ENCODE data around the gene CHTOP.
A peak's percentile ranks its signal among the peaks of the same experiment; 100 is the strongest.

Gene CHTOP

DNA sequence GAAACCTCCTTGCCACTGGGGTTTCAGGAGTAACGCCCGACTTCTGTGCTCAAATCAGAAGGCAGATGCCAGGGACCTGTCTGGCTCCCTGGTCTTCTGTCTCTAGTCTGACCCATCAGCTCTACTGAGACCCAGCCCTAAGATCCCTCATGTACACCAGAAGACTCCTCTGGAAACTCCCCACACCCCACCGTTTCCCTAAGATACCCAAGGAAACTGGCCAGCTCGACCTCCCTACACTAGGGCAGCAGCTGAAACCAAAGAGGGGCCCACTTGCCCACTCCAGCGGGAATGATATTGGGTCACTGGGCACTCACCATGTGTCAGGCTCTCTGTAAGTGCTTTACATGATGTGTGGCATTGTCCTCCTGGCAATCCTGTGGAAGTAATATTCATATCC is 20.5 kb upstream of the CHTOP start:
- DNase-seq: no peak

DNA sequence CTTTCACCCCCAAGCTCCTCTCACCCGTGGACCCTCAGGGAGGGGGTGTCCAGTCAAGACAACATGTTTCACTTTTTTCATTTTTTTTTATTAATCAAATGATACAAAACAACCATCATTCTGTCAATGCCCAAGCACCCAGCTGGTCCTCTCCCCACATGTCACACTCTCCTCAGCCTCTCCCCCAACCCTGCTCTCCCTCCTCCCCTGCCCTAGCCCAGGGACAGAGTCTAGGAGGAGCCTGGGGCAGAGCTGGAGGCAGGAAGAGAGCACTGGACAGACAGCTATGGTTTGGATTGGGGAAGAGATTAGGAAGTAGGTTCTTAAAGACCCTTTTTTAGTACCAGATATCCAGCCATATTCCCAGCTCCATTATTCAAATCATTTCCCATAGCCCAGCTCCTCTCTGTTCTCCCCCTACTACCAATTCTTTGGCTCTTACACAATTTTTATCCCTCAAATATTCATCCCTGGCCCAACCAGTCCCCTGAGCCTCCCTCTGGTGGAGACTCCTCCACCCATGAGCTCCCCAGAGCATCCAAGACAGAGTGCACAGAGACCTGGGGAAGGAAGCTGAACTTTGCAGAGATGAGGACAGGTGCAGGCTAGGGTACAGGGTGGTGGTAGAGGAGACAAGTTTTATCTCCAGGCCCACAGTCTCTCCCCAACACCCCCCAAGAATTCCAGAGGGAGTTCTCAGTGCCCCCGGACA is 19.5 kb upstream of the CHTOP start:
- DNase-seq: no peak

DNA sequence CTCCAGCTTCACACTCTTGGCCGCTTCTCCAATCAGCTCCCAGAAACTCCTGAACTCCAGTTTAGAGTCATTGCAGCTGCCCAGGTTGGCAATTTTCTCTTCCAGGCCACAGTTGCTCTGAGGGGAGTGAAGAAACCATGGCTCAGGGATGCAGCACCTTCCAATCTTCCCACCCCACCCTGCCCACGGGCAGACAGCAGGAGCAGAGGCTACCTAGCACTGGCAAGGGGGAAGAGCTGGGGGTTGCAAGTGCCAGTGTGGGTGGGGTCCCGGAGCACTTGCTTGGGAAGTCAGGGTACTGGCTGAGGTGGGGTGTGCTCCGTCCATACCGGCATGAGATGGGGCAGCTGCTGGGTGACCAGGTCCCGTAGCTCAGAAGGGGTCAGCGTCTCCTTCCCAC is 19.0 kb upstream of the CHTOP start:
- no peak for DNase-seq

- no peak for DNase-seq
These were observed 18.5 kb upstream of the CHTOP start for GRCh38 chr1:153615406-153615805.

GRCh38 chr1:153616144-153616916 is 17.5 kb upstream of the CHTOP start, which contains the start of gene S100A14:
S100A14 (minus strand) TSS chr1:153616325; CDS start chr1:153615858, 467 bp downstream.
- DNase-seq: no peak

DNA sequence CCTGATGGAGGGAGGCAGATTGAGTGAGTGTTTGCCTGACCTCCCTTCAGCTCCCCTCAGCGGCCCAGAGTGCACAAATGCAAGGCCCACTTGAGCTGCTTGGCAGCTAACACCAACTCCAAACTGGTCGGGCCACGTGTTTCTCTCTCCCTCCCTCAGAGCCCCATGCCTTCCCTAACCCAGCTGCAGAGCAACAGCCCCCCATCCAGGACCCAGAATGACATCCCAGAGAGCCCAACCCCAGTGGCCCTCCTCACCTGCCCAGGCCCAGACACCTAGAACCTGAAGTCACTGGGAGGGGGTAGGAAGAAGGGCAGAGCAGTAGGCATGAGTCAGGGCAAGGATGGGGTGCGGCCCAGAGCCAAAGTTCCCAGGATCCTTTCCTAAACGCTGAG is 17.0 kb upstream of the CHTOP start:
- no peak for DNase-seq

GRCh38 chr1:153617663-153618062 is 16.2 kb upstream of the CHTOP start:
- peak; percentile 67 for DNase-seq

DNA sequence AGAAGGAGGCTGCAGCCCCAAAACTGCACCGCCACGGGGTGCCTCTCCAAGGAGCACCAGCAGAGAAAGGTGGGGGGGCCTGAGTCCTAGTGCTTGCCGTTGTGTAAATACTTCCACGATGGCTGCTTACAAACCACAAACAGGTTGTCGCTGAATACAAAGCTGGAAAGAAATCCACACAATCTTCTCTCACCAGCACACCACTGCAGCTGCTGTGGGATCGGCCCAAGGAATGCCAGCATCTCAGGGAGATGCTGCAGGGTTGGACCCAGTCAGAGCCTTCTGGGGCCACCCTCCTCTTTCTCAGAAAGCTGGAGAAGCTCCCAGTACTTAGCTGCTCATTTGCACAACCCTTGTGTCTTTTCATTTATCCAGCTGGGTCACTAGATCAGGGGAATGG is 14.7 kb upstream of the CHTOP start:
- no peak for DNase-seq

GRCh38 chr1:153623101-153623500 is 10.8 kb upstream of the CHTOP start:
- no peak for DNase-seq

- DNase-seq: no peak
These were observed 8.8 kb upstream of the CHTOP start for GRCh38 chr1:153624965-153625611.

- DNase-seq: no peak
These were observed 7.4 kb upstream of the CHTOP start for GRCh38 chr1:153626477-153626903.

DNA sequence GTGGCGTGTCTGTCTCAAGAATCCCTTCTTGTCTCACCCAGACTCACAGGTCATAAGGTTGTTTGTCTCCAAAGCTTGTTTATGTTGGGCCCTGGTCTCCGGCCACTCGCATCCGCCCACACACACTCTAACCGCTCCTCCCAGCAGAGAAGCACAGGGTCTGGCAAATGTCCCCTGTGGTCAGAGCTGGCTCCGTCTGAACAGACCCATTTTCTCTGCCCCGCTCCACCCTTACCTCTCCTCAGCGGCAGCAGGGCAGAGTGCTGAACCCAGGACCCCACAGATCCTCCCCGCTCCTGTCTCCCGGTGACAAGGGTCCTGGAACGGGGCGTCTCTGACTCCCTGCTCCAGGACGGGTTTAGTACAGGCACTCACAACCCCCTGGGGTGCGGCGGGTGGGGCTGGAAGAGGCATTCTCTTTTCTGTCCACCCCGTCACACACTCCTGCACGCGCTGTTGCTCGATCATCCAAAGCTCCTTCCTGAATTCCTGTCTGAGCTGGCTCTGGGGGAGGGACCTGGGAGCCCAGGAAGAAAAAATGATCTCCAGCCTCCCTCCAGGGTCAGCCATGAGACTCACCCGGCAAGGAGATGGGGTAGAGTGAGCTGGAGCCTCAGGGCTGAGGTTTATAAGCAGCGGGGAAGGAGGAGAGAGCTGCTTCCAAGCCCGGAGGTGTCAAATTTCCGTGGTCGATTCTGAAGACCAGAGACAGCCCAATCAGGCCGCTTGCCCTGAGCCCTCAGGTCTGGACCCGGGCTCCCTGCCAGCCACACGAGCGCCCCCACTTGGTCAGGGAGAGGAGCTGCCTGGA is 6.8 kb upstream of the CHTOP start, which contains the start of gene S100A13:
Gene S100A13, minus strand, starts transcription at position 602 of the 811 bp plus-strand sequence. CDS start 1,033 bp downstream, outside the sequence.
- DNase-seq: no peak

DNA sequence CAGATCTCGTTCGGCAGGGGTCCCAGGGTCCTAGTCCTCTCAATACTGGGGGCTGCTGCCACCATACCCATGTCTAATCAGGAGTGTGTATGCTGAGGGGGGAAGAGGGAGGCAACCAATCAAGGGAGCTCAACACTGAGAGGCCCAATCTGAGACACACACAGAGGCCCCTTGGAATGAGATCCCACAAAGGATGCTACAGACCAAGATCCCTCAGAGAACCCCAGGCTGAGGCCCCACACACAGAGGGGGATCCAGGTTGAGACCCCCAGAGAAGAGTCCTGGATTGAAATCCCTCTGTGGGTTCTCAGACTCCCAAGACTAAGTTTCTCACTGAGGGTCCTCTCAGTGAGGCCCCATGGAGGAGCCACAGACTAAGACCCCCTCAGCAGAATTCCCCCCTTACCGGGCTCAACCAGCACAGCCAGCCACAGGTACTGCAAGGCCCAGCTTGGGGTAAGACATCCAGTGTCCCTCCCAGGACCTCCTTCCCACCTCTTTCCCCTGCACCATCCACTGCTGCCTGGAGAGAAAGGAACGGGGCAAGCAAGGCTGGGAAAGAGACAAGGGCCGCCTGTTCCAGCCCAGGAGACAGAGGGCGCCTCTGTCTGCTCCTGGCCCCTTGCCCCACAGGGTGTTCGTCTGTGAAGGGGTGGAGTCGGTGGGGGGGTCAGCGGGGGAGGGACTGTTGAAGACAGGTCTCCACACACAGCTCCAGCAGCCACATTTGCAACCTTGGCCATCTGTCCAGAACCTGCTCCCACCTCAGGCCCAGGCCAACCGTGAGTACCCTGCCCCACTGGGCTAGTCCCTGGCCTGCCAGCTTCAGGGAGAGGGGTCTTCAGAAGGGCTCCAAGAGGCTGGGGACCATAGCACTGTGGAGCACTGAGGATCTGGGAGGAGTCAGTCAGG is 5.9 kb upstream of the CHTOP start, which contains the start of gene S100A1:
Gene S100A1, plus strand, starts transcription at position 720 of the 912 bp plus-strand sequence. CDS start 2,088 bp downstream, outside the sequence.
- no peak for DNase-seq

- no peak for DNase-seq
These were observed 5.1 kb upstream of the CHTOP start for GRCh38 chr1:153628638-153629342.

DNA sequence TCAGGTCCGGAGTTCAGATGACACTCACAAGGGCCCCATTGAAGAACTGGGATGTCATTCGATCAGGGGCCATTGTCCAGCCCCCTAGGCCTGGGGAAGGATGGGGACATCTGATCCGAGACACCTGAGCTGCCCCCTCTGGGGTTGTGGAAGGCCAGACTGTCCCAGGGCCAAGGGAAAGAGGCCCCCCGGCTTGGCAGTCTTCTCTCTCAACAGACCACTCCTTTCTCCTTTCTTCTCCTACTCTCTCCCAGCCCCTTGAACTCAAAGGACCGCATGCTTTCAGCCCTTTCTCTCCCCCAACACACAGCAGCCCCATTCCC is 4.6 kb upstream of the CHTOP start:
- no peak for DNase-seq

- no peak for DNase-seq
These were observed 3.9 kb upstream of the CHTOP start for GRCh38 chr1:153629971-153630370.

GRCh38 chr1:153630384-153630783 is 3.5 kb upstream of the CHTOP start:
- no peak for DNase-seq

GRCh38 chr1:153631047-153632022 is 2.5 kb upstream of the CHTOP start:
- no peak for DNase-seq

GRCh38 chr1:153633161-153633753 is 609 bp upstream of the CHTOP start:
- no peak for DNase-seq
